ENCODE results near the gene SLC7A7. TPM values are rescaled to one million over a fixed set of nuclear protein-coding genes. Genes with fewer than 3 reads are reported as not detected.
A peak's percentile ranks its signal among the peaks of the same experiment; 100 is the strongest.

Gene SLC7A7
- total and polyA plus RNA-seq, 9 of the 15 experiments (the other 6 are each of a cell fraction or from before 2014, with no cell fraction given), result 0.07 to 0.68 (median 0.41) TPM

DNA sequence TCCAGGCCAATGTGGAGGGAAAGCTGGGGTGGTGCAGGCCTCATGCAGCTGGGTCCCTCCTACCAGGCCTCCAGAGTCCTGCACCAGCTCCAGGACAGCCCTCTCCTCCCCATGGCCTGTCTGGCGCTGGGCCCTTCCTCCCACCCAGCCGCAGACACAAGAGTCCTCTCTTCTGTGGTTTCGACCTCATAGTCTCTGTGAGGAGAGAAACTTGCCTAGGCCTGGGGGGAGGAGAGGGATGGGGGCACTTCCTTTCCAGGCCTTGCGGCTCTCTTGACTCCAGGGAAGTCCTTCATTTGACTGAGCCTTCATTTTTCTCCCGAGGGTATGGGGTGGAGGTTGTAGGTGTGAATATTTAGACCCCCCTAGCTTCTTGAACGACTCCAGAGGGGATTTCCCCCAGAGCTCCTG, 23.4 kb upstream of the SLC7A7 start:
- Histone ChIP-seq H3K9me1 (ENCODE audit: control insufficient read depth, insufficient read depth, low read length) (no peaks in the 10 kb centered on the region), H3K9ac (ENCODE audit: insufficient read depth in 1 of 2, low read depth in 2 of 2, low read length in 2 of 2) (peak overlapping the region in 1 of 2 experiments; percentile 76; a peak in 1 of 4 replicates), H3K4me2 (ENCODE audit: insufficient read depth, low read length) (no peak overlapping the region), H3K27ac (ENCODE audit: extremely low read depth, low read depth, low read length) (no peak overlapping the region), H3K4me3 (no peak overlapping the region), H3K36me3 (ENCODE audit: control insufficient read depth, insufficient read depth, low read length) (peaks cover 21% of the 10 kb centered on the region; the same call in 2 of the 3 replicates), H3K79me2 (ENCODE audit: control insufficient read depth, insufficient read depth, low read length) (no peaks in the 10 kb centered on the region), H3K27me3 (ENCODE audit: control insufficient read depth in 2 of 2, insufficient read depth in 2 of 2, low read length in 2 of 2) (no peaks in the 10 kb centered on the region), H3K4me1 (replicated peaks in 1 of 2; ENCODE audit: control insufficient read depth in 2 of 2, insufficient read depth in 2 of 2, low read length in 2 of 2) (peaks cover 0 to 14% of the 10 kb centered on the region in 2 experiments; a peak in 1 of 5 replicates), H2AFZ (ENCODE audit: low read depth, low read length) (no peak overlapping the region), H3K9me3 (replicated peaks; ENCODE audit: control insufficient read depth, insufficient read depth, low read depth, low read length) (no peaks in the 10 kb centered on the region), H4K20me1 (replicated peaks; ENCODE audit: control insufficient read depth, insufficient read depth, low read length) (no peaks in the 10 kb centered on the region)
- FAIRE-seq (no peak), ATAC-seq (peak; percentile 12; the same call in 1 of the 3 replicates), DNase-seq (ENCODE audit: extremely low read depth in 1 of 4, low spot score in 3 of 4) (no peak)
- CTCF ChIA-PET (ENCODE audit: low intra/inter-chr PET ratio), result no interaction called here
- BruUV-seq (replicated peaks), result no TSS peak
- intact Hi-C loops (cut with micrococcal nuclease) (no loop called here), in situ Hi-C loops (cut with MboI) (no loop called here)
- WGBS (ENCODE audit: insufficient coverage, low coverage, missing lambda C conversion rate), result 35% methylated on average over 3 of the region's 6 CpGs
- POLR2A ChIA-PET, result interaction anchor here (0.6 to 1.5 kb wide), 7 partner anchors 8 to 484 kb away, joined by 3 to 10 read pairs (median 3); partner anchors contain the start of genes LRP10 and MRPL52
- TF ChIP-seq, protein P1, sequence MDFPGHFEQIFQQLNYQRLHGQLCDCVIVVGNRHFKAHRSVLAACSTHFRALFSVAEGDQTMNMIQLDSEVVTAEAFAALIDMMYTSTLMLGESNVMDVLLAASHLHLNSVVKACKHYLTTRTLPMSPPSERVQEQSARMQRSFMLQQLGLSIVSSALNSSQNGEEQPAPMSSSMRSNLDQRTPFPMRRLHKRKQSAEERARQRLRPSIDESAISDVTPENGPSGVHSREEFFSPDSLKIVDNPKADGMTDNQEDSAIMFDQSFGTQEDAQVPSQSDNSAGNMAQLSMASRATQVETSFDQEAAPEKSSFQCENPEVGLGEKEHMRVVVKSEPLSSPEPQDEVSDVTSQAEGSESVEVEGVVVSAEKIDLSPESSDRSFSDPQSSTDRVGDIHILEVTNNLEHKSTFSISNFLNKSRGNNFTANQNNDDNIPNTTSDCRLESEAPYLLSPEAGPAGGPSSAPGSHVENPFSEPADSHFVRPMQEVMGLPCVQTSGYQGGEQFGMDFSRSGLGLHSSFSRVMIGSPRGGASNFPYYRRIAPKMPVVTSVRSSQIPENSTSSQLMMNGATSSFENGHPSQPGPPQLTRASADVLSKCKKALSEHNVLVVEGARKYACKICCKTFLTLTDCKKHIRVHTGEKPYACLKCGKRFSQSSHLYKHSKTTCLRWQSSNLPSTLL (IDR thresholded peaks at IDR 0.05), result no peak
- TF ChIP-seq ZNF644 (tag; IDR thresholded peaks at IDR 0.05; ENCODE audit: low read depth) (no peak), IRF9 (tag; IDR thresholded peaks at IDR 0.05) (no peak), POLR2H (tag; IDR thresholded peaks at IDR 0.05; ENCODE audit: low read depth) (no peak), ZNF77 (CRISPR knock-in tag; IDR thresholded peaks at IDR 0.05) (no peak), ZNF347 (CRISPR knock-in tag; IDR thresholded peaks at IDR 0.05; ENCODE audit: low read depth) (no peak)
- TF ChIP-seq, protein P2, sequence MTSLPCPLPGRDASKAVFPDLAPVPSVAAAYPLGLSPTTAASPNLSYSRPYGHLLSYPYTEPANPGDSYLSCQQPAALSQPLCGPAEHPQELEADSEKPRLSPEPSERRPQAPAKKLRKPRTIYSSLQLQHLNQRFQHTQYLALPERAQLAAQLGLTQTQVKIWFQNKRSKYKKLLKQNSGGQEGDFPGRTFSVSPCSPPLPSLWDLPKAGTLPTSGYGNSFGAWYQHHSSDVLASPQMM (CRISPR knock-in tag; IDR thresholded peaks at IDR 0.05), result no peak
